Esophagus muscularis mucosa (tissue), 4 donors: ENCODE results near the gene GRK1.

Experiments
- CTCF ChIP-seq, 3 experiments: fragments of 200-600 bp in 2 of 3; fragments of 450-650 bp in 1 of 3; sonication (generic) in 2 of 3; IDR thresholded peaks; one replicate each; pipeline ENCODE4 v1.5.1; 2017 to 2019; ENCODE audit warnings: antibody characterized with exemption in 3 of 3, mild to moderate bottlenecking in 2 of 3, moderate library complexity in 1 of 3
- EP300 ChIP-seq: sonication (generic); formaldehyde crosslinking; IDR thresholded peaks from one replicate; pipeline ENCODE4 v1.6.1; 2017; ENCODE audit warnings: antibody characterized with exemption
- POLR2A ChIP-seq: fragments of 450-650 bp; IDR thresholded peaks from one replicate; pipeline ENCODE4 v1.6.1; 2017; ENCODE audit warnings: antibody characterized with exemption, moderate library complexity, mild to moderate bottlenecking, low read depth

GRCh38 chr13:113748101-113748861 is 81.3 kb downstream of the GRK1 start:
- no peak for TF ChIP-seq CTCF (IDR thresholded peaks at IDR 0.05)
- TF ChIP-seq POLR2A, result no peak
- TF ChIP-seq EP300, result no peak
